Testis (tissue), 5 donors: ENCODE measurements around the gene TRPV5. TPM values are rescaled to one million over a fixed set of nuclear protein-coding genes. Genes with fewer than 3 reads are reported as not detected.
"Not testable (repeated sequence)": the region's sequence is repeated elsewhere in the genome, so short reads cannot be mapped to it uniquely, and the experiment has no call there.

ENCODE experiments used
- DNase-seq: peaks from one replicate; pipeline ENCODE4 v3.0.0-alpha.2; 2019
- H3K27ac ChIP-seq, 2 donors: fragments of 200-600 bp; sonication (generic); one replicate each; pipeline ENCODE4 v1.5.1; 2019
- H3K27me3 ChIP-seq: fragments of 200-600 bp; sonication (generic); one replicate; pipeline ENCODE4 v1.5.1; 2019
- H3K36me3 ChIP-seq: fragments of 200-600 bp; sonication (generic); one replicate; pipeline ENCODE4 v1.5.1; 2017; ENCODE audit warnings: low read depth; ENCODE audit errors: missing control alignments
- H3K4me1 ChIP-seq: fragments of 200-600 bp; sonication (generic); one replicate; pipeline ENCODE4 v1.5.1; 2019
- H3K4me3 ChIP-seq, 2 donors: fragments of 200-600 bp; sonication (generic); one replicate each; pipeline ENCODE4 v1.5.1; 2017 to 2019
- H3K9me3 ChIP-seq: fragments of 200-600 bp; sonication (generic); one replicate; pipeline ENCODE4 v1.5.1; 2017
- CTCF ChIP-seq, 3 experiments: fragments of 450-650 bp in 2 of 3; fragments of 200-600 bp in 1 of 3; sonication (generic) in 1 of 3; IDR thresholded peaks; one replicate each; pipeline ENCODE4 v1.5.1; 2016 to 2019; ENCODE audit warnings: antibody characterized with exemption in 3 of 3, mild to moderate bottlenecking in 2 of 3, moderate library complexity in 1 of 3
- POLR2A ChIP-seq: fragments of 450-650 bp; IDR thresholded peaks from one replicate; pipeline ENCODE4 v1.6.1; 2017; ENCODE audit warnings: antibody characterized with exemption, mild to moderate bottlenecking, moderate library complexity
- WGBS, 2 donors: methylation state at CpG; one replicate each; pipeline ENCODE4 v1.1.5; 2018; 5-methylcytosine and 5-hydroxymethylcytosine counted together
- intact Hi-C: fragments of 100-400 bp; cut with DNase I; formaldehyde crosslinking; loops from one replicate; pipeline ENCODE4 v1.15.1; 2023; ENCODE audit warnings: low total_unique reads
- long read RNA-seq, 2 donors: transcript quantifications; one replicate each; lab custom pipeline, GENCODE V29; 2026
- polyA plus RNA-seq: library from polyadenylated mRNA; stranded (reverse); fragments of 350-450 nt; fragmentation: Illumina TruSeq; extraction: RNeasy Lipid Tissue Mini Kit (QIAGEN cat#74804); gene quantifications from one replicate; pipeline ENCODE4 v1.2.3, GENCODE V29; 2014; ENCODE audit warnings: low read depth, low replicate concordance; ENCODE audit not compliant: insufficient read depth
- total RNA-seq, 2 donors: library from RNA; depleted of rRNA; stranded (reverse); fragments of >200 nt; gene quantifications; one replicate each; pipeline ENCODE4 v1.2.3, GENCODE V29; 2016

TRPV5 gene
- 1 to 10 TPM; 1.4 to 2.1 TPM for total RNA-seq
- 0.57 TPM for polyA plus RNA-seq
- long read RNA-seq, donor 1: 0 reads
- long read RNA-seq, donor 2: 0 reads

DNA sequence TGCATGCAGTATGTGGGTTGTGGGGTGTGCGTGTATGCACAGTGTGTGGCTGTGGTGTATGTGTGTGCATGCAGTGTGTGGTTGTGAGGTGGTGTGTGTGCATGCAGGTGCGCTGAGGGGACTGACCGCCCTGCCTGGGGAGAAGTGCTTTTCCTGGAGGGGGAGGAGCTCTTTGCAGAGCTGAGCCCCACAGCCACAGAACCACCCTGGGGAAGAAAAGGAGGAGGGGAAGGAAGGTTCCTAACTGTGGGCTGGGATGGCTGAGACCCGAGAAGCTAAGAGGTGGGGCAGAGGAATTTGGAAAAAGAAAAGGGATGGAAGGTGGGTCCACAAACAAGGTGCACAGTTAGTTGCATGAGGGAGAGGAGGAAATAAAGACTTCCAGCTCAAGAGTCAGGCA, at the start of gene TRPV5:
Gene TRPV5 (minus strand): TSS at position 123 of the 400 bp plus-strand sequence. CDS start 287 bp downstream, outside the sequence.
- TF ChIP-seq CTCF (IDR thresholded peaks at IDR 0.05): no peak
- TF ChIP-seq POLR2A: no peak
- H3K9me3 ChIP-seq: no peaks in the 10 kb centered on the region
- no peak for DNase-seq
- intact Hi-C loops: no loop called here
- no peaks in the 10 kb centered on the region for H3K36me3 ChIP-seq
- H3K27me3 ChIP-seq: no peaks in the 10 kb centered on the region
- no peak within 1 kb of the TSS for H3K4me3 ChIP-seq
- H3K4me1 ChIP-seq: no peaks in the 10 kb centered on the region
- no peak within 1 kb of the TSS for H3K27ac ChIP-seq
- 77 to 80% methylated on average over 4 of the region's 4 CpGs for WGBS, 2 donors

DNA sequence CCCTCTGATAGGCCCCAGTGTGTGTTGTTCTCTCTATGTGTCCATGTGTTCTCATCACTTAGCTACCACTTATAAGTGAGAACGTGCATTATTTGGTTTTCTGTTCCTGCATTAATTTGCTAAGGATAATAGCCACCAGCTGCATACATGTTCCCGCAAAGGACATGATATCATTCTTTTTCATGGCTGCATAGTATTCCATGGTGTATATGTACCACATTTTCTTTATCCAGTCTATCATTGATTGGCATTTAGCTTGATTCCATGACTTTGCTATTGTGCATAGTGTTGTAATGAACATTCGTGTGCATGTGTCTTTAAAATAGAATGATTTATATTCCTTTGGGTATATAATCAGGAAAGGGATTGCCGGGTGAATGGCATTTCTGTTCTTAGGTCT, 44.9 kb upstream of the TRPV5 start:
- H3K4me3 ChIP-seq, DNase-seq, H3K27ac ChIP-seq, H3K9me3 ChIP-seq, H3K4me1 ChIP-seq, H3K27me3 ChIP-seq, H3K36me3 ChIP-seq, intact Hi-C loops: not testable (repeated sequence)
- 87 to 91% methylated on average over 4 of the region's 4 CpGs for WGBS, 2 donors

GRCh38 chr7:142974626-142975025, 41.1 kb upstream of the TRPV5 start:
- DNase-seq: no peak
- WGBS, 2 donors: 85 to 93% methylated on average over 3 of the region's 3 CpGs
- H3K27ac ChIP-seq: no peak overlapping the region
- H3K4me1 ChIP-seq: peaks cover 4% of the 10 kb centered on the region
- H3K27me3 ChIP-seq: no peaks in the 10 kb centered on the region
- no peaks in the 10 kb centered on the region for H3K36me3 ChIP-seq
- H3K9me3 ChIP-seq: no peaks in the 10 kb centered on the region
- TF ChIP-seq POLR2A: no peak
- no peak for TF ChIP-seq CTCF (IDR thresholded peaks at IDR 0.05)
- intact Hi-C loops: no loop called here
- no peak overlapping the region for H3K4me3 ChIP-seq

DNA sequence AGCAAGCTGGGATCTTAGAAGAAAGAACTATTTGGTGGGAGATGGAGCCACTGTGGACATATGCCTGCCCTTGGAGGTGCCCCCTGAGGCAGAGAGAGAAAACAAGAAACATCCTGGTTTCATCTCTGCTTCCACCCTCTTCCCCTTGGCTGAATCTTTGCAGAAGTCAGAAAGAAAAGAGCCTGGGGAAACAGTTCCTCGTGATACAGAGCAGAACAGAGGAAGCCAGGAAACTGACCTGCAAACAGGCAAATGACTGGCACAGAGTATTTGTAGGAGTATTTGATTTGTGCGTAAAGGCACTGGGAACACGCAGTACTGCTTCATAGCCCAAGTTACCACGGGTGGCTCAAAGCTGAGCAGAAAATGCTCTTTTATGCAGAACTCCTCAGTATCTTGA, 35.6 kb upstream of the TRPV5 start:
- Histone ChIP-seq H3K27me3 (no peaks in the 10 kb centered on the region), H3K9me3 (no peaks in the 10 kb centered on the region), H3K36me3 (no peaks in the 10 kb centered on the region), H3K27ac (no peak overlapping the region), H3K4me3 (no peak overlapping the region), H3K4me1 (peaks cover 4% of the 10 kb centered on the region)
- TF ChIP-seq POLR2A: no peak
- TF ChIP-seq CTCF (IDR thresholded peaks at IDR 0.05): no peak
- WGBS, 2 donors: 19 to 40% methylated on average over 4 of the region's 4 CpGs
- intact Hi-C loops: no loop called here
- no peak for DNase-seq

GRCh38 chr7:142968229-142968628, 34.7 kb upstream of the TRPV5 start:
- intact Hi-C loops: no loop called here
- TF ChIP-seq CTCF (IDR thresholded peaks at IDR 0.05) (no peak), POLR2A (no peak)
- Histone ChIP-seq H3K27ac (no peak overlapping the region), H3K4me3 (no peak overlapping the region), H3K9me3 (no peaks in the 10 kb centered on the region), H3K4me1 (peaks cover 4% of the 10 kb centered on the region), H3K27me3 (no peaks in the 10 kb centered on the region), H3K36me3 (no peaks in the 10 kb centered on the region)
- WGBS, 2 donors: 79 to 91% methylated on average over 4 of the region's 4 CpGs
- DNase-seq: no peak
